ENCODE data around the gene TCN2.

DNA sequence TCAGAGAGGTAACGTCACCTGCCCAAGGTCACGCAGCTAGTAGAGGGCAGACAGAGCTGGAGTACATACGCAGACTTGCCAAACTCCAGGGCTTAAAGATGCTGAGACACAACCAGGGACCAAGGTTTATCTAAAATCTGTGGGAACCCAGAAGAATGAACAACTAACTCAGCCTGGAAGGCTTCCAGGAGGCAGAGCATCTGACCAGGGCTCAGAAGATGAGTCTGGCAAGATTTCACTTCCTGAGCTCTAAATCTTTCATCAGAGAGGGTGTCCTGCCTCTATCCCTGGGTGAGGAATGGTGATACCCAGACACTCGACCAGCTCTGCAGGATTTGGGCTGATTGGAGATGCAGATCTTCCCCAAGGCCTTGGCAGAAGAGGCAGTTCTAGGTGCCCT lies 41.6 kb upstream of the TCN2 start:
- TF ChIP-seq, protein P1, sequence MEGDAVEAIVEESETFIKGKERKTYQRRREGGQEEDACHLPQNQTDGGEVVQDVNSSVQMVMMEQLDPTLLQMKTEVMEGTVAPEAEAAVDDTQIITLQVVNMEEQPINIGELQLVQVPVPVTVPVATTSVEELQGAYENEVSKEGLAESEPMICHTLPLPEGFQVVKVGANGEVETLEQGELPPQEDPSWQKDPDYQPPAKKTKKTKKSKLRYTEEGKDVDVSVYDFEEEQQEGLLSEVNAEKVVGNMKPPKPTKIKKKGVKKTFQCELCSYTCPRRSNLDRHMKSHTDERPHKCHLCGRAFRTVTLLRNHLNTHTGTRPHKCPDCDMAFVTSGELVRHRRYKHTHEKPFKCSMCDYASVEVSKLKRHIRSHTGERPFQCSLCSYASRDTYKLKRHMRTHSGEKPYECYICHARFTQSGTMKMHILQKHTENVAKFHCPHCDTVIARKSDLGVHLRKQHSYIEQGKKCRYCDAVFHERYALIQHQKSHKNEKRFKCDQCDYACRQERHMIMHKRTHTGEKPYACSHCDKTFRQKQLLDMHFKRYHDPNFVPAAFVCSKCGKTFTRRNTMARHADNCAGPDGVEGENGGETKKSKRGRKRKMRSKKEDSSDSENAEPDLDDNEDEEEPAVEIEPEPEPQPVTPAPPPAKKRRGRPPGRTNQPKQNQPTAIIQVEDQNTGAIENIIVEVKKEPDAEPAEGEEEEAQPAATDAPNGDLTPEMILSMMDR (IDR thresholded peaks at IDR 0.05) = no peak
- TF ChIP-seq POLR2AphosphoS5 (IDR thresholded peaks at IDR 0.05) = no peak

All from sigmoid colon (tissue), 4 donors.